Inferior parietal cortex (tissue), 1 donor: ENCODE measurements around the gene WDFY2.
"Not testable (repeated sequence)": the region's sequence is repeated elsewhere in the genome, so short reads cannot be mapped to it uniquely, and the experiment has no call there.

Source experiments
- DNase-seq: peaks from one replicate; pipeline ENCODE4 v3.0.0-alpha.2; 2016; ENCODE audit errors: extremely low spot score

WDFY2 gene

DNA sequence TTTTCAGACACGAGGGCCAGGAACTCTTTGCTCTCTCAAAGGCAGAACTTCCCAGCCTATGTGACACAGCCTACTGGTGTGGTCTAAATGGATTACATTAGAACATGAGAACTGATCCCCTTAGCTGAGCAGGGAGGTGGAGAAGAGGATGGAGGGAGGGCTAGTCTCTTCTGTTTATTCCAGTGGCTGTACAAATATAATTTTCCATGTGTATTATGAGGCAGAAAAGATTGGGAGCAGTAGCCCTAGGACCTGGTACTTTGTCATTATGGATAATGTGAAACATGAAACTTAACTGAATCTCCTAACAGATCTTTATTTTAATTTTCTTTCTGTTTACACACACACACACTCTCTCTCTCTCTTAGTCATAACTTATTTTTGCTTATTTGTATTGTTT is 82.1 kb downstream of the WDFY2 start:
- DNase-seq: no peak

DNA sequence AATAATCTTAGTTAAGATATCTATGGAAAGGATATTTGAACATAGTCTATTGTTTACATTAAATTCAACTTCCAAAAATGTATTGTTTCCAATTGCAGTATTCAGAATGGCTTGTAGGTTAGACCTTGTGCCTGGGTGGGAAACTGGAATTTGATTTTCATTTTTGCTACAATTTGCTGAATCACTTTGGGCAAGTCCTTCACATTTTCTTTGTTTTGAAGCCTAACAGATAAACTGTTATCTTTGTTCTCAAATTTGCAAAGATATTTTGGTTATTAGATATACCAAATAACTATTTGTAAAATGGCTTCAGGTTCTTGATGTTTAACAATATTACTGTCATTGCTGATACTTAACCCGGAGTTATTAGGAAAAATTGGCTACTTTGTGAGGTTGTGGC is 82.6 kb downstream of the WDFY2 start:
- DNase-seq: no peak

DNA sequence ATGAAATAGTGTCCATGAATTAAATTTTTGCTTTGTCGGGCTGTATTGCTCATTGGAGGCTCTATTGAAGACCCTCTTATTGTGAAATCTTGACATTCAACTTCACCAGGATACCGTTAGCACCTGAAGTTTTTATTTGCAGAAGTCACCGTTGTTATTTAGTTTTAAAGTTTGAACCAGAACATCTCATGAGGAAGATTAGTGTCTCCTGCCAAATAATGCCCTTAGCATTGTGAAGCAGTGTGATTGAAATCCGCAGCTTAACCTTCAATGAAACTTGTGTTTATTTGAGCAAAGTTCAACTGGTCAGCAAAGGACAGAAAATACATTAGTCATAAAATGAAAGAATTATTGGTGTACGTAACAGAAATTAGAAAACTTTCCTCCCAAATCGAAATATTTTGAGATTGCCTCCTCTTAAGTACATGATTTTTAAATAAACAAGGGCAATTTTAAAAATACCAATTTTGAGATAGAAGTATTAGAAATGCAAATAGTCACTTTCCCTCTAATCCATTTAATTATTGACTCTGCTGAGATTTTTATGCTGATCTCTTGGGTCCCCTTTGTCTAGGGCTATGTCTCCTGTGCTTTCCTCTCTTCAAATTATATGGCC is 84.4 kb downstream of the WDFY2 start:
- no peak for DNase-seq

DNA sequence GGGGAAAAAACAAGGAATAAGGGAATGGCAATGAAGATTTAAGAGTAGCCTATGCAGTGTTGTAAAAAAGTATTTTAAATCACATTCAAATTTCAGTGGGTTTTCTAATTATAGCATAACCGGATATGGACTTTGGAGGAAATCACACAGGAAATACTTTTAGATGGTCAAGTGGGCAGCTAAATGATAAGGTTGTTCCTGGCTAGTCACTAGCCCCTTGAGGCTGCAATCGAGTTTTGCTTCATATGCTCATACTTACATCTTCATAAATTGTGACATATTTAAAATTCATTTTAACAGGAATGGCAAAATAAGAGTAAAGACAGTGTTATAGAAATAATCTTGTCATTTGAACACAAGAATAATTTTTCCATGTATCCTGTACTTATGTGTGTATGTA is 88.9 kb downstream of the WDFY2 start:
- DNase-seq: no peak

DNA sequence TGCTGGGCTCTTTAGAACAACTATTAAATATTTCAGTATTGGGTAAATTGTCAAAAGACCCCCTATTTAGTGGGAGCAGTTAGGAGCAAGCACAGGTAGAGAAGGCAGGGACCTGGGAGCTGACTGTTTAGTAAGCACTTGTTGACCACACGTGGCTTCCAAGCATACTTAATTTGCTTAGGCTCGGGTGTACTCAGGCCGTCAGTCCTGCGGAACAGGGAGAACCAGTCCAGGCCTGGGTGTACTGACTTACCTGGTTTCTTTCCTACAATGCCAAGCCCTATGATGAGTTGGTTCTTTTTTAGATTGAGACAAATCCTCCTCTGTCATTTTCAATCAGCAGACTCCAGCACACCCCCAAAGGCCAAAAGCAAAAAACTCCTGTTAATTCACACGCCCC is 90.0 kb downstream of the WDFY2 start:
- DNase-seq: no peak

DNA sequence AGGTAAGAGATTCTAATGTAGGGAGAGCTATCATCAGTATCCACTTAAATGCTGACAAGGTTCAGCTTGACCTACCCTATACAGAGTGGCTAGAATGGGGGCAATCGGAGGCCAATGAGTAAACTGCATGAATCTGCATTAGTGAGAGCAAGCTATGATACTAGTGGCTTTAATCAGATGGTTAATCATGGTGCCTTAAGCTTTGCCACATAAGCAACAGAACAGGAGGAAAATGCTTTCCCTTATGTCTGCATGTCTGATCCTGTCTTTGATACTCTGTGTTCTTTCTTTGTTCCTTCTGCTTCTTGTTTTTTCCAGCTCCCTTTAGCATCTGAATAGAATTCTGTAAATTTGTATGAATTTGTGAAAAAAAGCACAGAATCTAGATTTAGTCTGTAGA is 91.1 kb downstream of the WDFY2 start:
- no peak for DNase-seq

DNA sequence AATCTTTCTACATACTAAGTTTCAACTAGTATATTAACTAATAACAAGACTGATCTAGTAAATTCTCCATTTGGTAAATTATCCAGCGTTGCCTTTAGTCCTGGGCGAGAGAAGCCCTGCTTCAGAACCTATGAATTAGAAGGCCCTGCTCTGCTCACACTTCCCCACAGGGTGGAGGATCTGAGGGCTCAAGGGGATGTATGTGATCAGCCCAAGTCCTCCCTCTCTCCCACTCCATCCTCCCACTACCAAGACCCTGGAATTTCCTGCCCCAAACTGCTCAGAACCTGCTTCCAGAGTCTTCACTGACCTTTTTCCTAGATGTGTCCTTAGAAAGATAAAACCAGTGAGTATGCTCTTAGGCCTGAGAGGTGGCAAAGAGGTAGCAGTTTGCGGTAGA is 91.6 kb downstream of the WDFY2 start:
- no peak for DNase-seq

DNA sequence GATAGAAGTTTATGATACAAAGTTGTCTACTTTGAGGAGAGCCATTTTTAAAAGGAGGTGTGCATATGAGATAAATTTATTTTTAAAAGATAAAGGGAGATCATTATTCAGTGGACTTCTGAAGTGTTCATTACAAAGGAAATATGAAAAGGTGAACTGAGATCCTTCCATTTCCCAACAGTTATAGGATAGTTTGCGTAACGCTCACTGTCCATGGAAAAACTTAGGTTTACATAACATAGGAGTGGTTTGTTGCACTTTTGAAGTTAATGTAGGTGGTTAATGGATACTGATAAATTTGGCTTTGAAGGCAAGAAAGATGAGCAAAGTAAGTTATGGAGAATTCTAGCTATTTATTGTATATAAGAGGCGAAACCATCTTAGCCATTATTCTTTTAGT is 92.5 kb downstream of the WDFY2 start:
- DNase-seq: no peak

DNA sequence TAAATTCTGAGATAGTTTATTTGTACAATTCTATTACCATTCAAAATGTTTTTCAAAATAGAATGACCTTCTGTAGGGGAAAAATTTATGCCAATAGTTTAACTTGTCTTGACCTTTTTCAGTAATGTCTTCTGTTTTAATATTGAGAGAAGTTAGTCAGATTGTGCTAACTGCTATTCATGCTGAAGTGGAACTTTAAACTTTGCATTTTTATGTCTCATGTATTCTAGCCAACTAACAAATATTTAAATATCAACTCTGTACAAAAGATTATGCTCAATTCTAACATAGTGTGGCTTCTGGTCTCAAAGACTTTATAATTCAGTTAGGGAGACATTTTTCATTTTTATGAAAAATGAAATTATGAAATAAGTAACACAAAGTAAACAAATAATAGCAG is 94.2 kb downstream of the WDFY2 start:
- no peak for DNase-seq

DNA sequence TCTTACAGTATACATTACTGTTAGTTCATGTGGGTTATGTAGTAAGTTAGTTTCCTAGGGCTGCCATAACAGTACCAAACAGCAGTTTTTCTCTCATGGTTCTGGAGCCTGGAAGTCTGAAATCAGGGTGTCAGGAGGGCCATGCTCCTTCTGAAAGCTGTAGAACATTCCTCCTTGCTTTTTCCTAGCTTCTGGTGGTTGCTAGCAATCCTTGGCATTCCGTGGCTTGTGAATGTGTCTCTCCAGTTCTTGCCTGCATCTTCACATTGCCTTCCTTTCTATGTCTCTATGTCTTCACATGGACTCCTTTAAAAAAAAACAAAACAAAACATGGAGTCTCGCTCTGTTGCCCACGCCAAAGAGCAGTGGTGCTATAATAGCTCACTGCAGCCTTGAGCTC is 95.4 kb downstream of the WDFY2 start:
- DNase-seq: no peak

DNA sequence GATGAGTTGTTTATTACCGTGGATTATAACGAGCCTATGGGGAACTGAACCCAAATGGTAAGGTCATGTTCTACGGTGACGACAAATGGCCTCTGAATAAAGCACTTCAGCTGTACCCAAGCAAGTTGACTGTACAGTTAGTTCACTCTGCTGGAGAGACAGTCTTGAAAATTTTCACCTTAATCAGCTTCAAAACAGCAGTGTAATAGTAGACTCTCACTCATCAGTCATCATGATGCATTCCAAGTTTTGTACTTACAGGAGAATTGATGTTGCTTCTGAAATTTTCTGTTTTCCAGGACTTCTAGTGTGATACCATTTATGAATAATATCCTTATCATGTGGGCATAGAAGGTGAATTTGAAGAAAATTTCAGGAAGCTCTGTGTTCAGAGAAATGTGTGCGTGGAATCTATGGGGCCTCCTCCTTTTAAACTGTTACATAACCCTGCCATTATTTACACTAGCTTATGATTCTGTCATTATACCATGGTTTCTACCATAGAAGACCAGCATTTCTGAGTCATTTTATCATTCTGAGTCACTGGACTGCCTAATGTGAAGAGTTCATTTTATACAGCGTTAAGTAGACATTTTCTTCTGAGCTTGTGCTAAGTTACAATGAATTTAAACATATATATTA is 96.9 kb downstream of the WDFY2 start:
- DNase-seq: no peak

DNA sequence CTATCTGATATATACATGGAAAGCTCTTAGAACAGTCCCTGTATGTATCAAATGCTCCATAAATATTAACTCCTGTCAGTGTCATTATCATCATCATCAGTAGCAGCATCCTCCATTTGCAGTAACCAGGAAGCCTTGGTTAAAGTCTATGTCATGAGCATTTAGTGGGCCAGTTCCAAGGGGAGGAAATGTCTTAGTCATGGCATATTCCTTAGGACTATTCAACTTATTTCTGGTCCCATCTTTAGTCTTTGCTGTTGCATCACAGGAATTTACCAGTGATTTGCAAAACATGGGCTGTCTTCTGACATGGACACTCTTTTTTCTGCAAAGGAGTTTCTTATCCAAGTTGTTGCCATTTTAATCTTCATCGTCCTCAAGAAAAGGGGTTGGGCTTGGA is 98.4 kb downstream of the WDFY2 start:
- no peak for DNase-seq

DNA sequence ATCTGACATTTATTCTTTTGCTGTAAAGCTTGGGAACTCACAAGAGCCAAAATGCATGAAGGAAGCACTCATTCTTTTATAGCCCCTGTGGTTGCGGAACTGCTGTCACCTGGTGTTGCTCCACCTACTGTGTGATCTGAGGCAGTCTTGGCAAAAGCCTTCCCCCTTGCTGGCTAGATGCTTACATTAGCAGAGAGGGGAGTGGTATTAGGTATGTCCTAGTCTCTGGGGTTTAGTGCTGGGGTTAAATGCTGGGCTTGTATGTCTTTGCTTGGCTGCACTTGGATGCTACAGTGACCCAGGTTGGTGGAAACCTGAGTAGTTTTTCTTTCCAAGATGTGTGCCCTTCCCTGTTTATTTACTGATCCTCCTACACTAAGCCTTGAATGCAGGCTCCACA is 99.3 kb downstream of the WDFY2 start:
- no peak for DNase-seq

DNA sequence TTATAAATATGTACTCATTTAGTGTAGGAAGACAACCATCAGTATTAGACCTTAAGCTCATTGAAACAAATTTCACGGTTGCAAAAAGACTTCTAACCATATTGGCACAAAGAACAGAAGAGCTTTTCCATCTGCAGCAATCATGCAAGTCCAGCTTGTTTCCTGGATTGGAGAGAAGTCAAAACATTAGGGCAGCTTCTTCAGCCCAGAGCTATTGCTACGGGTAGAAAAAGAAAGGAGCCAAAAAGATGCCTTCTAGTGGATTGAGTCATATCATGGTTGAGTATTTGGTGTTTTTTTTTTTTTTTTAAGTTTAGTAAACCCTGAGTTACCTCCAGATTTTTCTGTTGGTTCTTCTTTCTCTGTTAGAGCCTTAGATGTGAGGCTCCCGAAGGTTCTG is 99.8 kb downstream of the WDFY2 start:
- no peak for DNase-seq

DNA sequence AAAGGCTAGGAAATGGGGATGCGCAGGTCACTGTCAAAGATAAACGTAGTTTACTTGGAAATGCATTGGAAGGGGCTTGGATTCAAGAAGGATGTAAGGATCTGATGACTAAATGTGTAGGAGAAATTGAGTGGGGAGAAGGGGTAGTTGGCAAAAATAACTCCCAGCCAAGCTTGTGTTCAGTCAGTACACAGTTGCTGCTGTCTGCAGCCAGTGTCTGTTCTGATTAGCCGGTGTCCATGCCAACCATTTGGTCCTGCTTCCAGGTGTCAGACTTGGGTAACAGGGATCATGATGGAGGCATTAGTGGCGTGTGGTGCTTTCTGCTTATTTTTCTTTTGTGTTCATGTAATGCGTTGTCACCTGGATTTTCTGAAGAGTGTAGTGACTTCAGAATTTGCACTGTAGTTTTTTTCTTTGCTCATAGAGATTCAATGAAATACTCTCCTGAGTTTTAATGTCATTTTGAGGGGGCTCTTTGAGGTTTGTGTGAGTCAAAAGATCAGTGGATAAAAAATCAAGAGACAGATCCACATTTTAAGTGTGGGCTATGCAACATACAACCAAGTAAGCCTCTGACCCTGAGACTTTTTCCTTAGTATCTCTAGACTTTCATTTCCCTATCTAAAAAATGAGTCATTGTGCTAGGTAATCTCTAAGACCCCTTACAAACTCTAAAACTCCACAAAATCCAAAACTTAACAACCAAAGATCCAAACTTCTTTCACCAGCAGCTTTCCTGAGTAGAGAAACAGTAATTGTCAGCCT is 103.9 kb downstream of the WDFY2 start:
- DNase-seq: peak; percentile 29

DNA sequence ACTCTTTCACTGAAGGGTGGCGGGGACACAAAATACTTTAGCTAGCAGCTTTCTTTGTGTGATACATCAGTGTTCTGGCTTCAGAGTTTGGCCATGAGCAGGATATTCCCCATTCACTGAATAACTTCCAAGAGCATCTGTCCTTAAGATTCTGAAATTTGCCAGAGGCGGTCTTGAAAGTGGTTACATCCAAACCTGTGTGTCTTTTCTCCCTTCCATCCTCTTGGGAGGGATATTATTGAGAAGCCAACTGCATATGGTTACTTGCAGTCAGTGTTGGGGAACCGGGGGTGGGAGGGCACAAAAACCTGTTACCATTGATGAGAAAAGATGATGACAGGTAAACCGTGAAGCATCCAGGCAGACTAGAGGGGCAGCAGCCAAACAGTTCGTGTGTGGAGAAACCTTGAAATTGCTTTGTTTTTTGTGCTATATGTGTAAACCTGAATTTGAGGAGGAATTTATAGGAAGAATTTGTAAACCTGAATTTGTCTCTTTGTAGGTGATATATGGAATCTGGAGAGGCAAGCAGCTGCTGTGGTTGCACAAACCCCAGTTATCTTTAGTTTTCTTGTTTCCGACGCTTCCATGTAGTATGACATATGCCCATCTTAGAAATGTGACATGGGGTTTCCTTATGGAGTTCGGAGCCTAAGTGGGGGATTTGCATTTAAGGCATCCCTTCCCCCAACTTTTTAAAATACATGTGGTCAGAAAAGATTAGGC is 104.8 kb downstream of the WDFY2 start:
- peak; percentile 36 for DNase-seq

DNA sequence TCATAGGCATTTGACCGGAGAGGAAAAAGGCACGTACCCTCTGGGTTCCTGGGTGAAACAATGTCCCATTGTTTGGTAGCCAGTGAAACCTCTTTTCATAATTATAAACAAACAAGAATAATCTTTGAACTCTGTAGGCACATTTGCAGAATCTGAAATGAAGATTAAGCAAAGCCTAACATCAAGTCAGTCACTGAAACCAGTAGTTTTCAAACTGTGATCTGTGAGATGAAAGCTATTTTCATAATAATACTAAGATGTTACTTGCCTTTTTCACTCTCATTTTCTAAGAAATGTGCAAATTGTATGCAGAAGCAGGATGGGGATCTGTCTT is 105.4 kb downstream of the WDFY2 start:
- DNase-seq: peak; percentile 66

DNA sequence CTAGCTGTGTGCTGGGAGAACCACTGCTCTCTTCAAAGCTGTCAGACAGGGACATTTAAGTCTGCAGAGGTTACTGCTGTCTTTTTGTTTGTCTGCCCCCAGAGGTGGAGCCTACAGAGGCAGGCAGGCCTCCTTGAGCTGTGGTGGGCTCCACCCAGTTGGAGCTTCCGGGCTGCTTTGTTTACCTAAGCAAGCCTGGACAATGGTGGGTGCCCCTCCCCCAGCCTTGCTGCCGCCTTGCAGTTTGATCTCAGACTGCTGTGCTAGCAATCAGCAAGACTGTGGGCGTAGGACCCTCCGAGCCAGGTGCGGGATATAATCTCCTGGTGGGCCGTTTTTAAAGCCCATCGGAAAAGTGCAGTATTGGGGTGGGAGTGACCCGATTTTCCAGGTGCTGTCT is 111.4 kb downstream of the WDFY2 start:
- DNase-seq: not testable (repeated sequence)

DNA sequence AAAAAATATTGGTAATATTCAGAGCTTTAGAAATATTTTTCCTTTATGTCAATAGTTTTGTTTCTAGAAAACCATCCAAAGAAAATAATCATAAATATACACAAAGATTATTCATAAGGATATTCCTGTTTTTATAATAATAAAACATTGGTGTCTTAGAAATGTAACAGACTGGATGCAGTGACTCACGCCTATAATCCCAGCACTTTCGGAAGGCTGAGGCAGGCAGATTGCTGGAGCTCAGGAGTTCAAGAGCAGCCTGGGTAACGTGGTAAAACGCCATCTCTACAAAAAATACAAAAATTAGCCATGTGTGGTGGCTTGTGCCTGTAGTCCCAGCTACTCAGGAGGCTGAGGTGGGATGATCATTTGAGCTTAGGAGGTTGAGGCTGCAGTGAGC is 112.9 kb downstream of the WDFY2 start:
- DNase-seq: no peak

DNA sequence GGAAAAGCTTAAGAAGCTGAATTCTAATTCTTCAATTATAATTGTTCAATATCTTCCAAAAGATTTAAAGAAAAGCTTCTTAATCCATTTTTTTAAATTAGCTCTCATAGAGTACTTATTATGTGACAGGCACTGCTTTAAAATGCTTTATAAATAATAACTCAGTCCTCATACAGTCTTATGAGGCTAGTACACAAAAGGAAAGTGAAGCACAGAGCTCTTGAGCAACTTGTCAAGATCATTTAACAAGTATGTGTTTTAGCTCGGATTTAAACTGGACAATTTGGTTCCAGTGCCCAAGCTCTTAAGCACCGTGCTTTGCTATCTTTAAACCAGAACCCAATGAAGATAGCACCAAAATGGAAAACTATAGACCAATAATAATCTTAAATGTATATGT is 113.6 kb downstream of the WDFY2 start:
- no peak for DNase-seq

DNA sequence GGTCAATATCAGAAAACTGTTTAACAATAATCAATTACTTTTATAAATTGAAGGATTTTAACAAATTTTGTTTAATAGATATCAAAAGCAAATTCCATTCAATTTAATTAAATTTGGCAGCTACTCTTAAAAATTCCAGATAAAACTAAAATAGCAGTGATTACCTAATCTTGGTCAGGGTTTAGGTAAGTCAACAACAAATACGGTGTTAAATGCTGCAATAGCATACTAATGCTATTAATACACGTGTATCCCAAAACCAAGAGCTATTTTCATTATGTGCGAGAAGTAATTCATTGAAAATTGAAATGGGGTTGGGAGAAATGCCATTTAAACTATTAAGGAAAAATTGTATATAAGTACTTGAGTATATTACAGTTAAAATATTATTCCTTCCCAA is 114.1 kb downstream of the WDFY2 start:
- DNase-seq: no peak

DNA sequence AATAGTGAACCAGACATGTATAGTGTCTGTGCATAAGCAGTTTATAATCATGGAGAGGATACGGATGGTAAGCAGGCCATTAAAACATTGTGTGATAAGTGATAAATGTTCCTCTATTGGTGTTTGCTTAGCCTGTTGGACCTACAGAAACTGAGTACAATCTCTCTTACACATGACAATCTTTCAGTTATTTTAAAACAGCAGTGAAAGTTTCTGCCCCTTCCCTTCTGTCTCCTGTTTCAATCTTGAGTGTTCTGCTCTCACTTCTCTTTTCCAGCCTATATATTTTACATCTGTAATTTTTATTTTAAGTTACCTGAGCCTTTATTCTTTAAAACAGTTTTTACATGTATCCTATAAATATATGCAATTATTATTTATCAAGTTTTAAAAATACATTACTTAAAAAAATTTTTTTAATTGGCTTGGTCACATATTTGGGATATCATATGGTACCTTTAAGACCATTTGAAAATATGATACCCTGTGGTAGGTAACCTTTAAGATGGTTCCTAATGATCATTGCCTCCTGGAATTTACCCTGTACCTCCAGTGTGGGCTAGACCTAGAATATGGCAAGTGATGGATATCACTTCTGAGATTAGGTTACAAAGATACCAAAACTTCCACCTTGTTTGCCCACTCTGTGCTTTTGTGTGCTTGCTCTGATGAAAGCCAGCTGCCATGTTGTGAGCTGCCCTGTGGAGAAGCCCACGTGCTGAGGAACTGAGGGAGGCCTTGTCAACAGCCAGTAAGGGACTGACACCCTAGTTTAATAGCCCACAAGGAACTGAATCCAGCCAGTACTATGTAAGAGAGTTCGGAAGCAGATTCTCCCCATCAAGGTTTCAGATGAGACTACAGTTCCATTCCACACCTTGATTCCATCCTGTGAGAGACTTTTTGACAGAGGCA is 120.4 kb downstream of the WDFY2 start:
- DNase-seq: no peak
